K562 (cell line): Measurements from ENCODE around the gene CLEC4C.

Source experiments
- BMI1 ChIP-seq: fragments of 150-350 bp; IDR thresholded peaks from 2 replicates; pipeline ENCODE4 v1.6.1; 2014; ENCODE audit warnings: low read length
- EGR1 ChIP-seq: fragments of 450-650 bp; conservative IDR thresholded peaks from 2 replicates; pipeline ENCODE4 v1.6.1; 2017; ENCODE audit warnings: mild to moderate bottlenecking
- PHB ChIP-seq: fragments of 250-450 bp; sonication (Bioruptor Pico); IDR thresholded peaks from 2 replicates; pipeline ENCODE4 v1.5.0; 2021
- POLR2A ChIP-seq: fragments of 450-650 bp; conservative IDR thresholded peaks from 2 replicates; pipeline ENCODE4 v1.6.1; 2016
- POLR2AphosphoS5 ChIP-seq: IDR thresholded peaks from 2 replicates; pipeline ENCODE4 v1.6.1; 2011; ENCODE audit warnings: mild to moderate bottlenecking, low read depth, low read length, moderate library complexity; ENCODE audit not compliant: control insufficient read depth, insufficient read depth
- TEAD2 ChIP-seq: fragments of 450-650 bp; IDR thresholded peaks from 2 replicates; pipeline ENCODE4 v1.6.1; 2016; ENCODE audit warnings: missing genetic modification characterization, control low read depth, missing compliant biosample characterization
- TEAD4 ChIP-seq, 2 experiments: sonication (generic) in 1 of 2; formaldehyde crosslinking in 1 of 2; IDR thresholded peaks; 2 replicates each; pipeline versions ENCODE4 v1.6.1 to v1.8.0; 2012 to 2022; ENCODE audit warnings: borderline replicate concordance in 1 of 2, inconsistent platforms in 1 of 2, low read length in 1 of 2, mild to moderate bottlenecking in 1 of 2, missing genetic modification reagents in 1 of 2

- TF ChIP-seq POLR2AphosphoS5 (no peak), PHB (CRISPR knock-in tag) (no peak), EGR1 (no peak), POLR2A (no peak), TEAD2 (tag) (no peak), TEAD4 (IDR thresholded peaks at IDR 0.05; ENCODE audit: low read length) (no peak), TEAD4 (CRISPR knock-in tag; IDR thresholded peaks at IDR 0.05; ENCODE audit: borderline replicate concordance) (no peak), BMI1 (no peak)
Measured at GRCh38 chr12:7694556-7695236, 52.5 kb downstream of the CLEC4C start.
